Measurements from ENCODE around the gene RABGAP1L. TPM values are rescaled to one million over a fixed set of nuclear protein-coding genes. Genes with fewer than 3 reads are reported as not detected.

RABGAP1L gene
- total RNA-seq, 1 experiment from 2014 or later: 29.3 TPM

- Histone ChIP-seq H3K4me3 (replicated peaks in 1 of 2; ENCODE audit: low read depth in 1 of 2, low read length in 2 of 2) (no peak overlapping the region), H3K27me3 (ENCODE audit: insufficient read depth, low read length) (no peaks in the 10 kb centered on the region), H3K9me3 (ENCODE audit: control insufficient read depth in 1 of 2, insufficient read depth in 1 of 2, low read depth in 1 of 2, low read length in 2 of 2) (no peaks in the 10 kb centered on the region), H2AFZ (ENCODE audit: low read depth, low read length, poor library complexity, severe bottlenecking) (peak overlapping the region; percentile 86), H3K4me2 (ENCODE audit: low read length) (no peak overlapping the region), H3K79me2 (ENCODE audit: insufficient read depth, low read length) (no peaks in the 10 kb centered on the region), H3K9me2 (ENCODE audit: insufficient read depth) (no peaks in the 10 kb centered on the region), H3K36me3 (ENCODE audit: control insufficient read depth in 1 of 2, insufficient read depth in 2 of 2, low read length in 2 of 2) (no peaks in the 10 kb centered on the region), H3K9ac (ENCODE audit: low read length) (no peak overlapping the region), H3K4me1 (ENCODE audit: control insufficient read depth in 1 of 2, insufficient read depth in 2 of 2, low read length in 2 of 2) (peaks cover 8 to 15% of the 10 kb centered on the region in 2 experiments), H3K27ac (ENCODE audit: low read depth, low read length) (no peak overlapping the region), H4K20me1 (ENCODE audit: insufficient read depth) (no peaks in the 10 kb centered on the region)
- BruUV-seq (replicated peaks): no TSS peak
- TF ChIP-seq TCF7L2 (IDR thresholded peaks at IDR 0.05; ENCODE audit: borderline replicate concordance, extremely low read depth, insufficient read depth, insufficient read length) (no peak), ZBTB33 (IDR thresholded peaks at IDR 0.05; ENCODE audit: extremely low read depth, insufficient replicate concordance, low read length) (no peak)
- ChIA-PET CTCF (no interaction called here), POLR2A (no interaction called here), RAD21 (ENCODE audit: low non-redundant PET in 1 of 2, low total read pairs in 2 of 2, uncharacterized antibody in 2 of 2, unreplicated experiment in 2 of 2) (interaction anchor here in 1 of 2 experiments (0.7 kb wide), 1 partner anchor 199 kb away, joined by 6 read pairs; no protein-coding TSS in a partner anchor)
- ATAC-seq (0 out of 2 replicates have a peak, but pooled peaks have one; percentile 40), DNase-seq (ENCODE audit: low read depth, low spot score) (no peak)
- intact Hi-C loops (cut with micrococcal nuclease): no loop called here
Observed at GRCh38 chr1:174153085-174153824, 6.1 kb upstream of the RABGAP1L start.

- intact Hi-C loops (cut with micrococcal nuclease): no loop called here
- no peak for TF ChIP-seq EGR1 (IDR thresholded peaks at IDR 0.05; ENCODE audit: low read depth)
- TF ChIP-seq ATF3 (IDR thresholded peaks at IDR 0.05): no peak
- no peak for TF ChIP-seq ZBTB33 (IDR thresholded peaks at IDR 0.05; ENCODE audit: extremely low read depth, insufficient replicate concordance, low read length)
- no peak for TF ChIP-seq POLR2AphosphoS5 (IDR thresholded peaks at IDR 0.05; ENCODE audit: low read depth, low read length)
- no peak for TF ChIP-seq ELF1 (IDR thresholded peaks at IDR 0.05; ENCODE audit: borderline replicate concordance, low read depth)
- no peak for TF ChIP-seq JUND (IDR thresholded peaks at IDR 0.05)
- TF ChIP-seq POLR2A (IDR thresholded peaks at IDR 0.05; ENCODE audit: borderline replicate concordance, extremely low read depth, insufficient read depth, insufficient read length): no peak
- no peak for TF ChIP-seq MAX (IDR thresholded peaks at IDR 0.05)
- TF ChIP-seq RAD21 (IDR thresholded peaks at IDR 0.05; ENCODE audit: low read depth): no peak
- TF ChIP-seq EZH2phosphoT487 (IDR thresholded peaks at IDR 0.05; ENCODE audit: borderline replicate concordance): no peak
- no peak for TF ChIP-seq SIN3A (IDR thresholded peaks at IDR 0.05; ENCODE audit: low read depth)
- no peak for TF ChIP-seq SP1 (IDR thresholded peaks at IDR 0.05; ENCODE audit: low read depth)
- no peak for TF ChIP-seq TCF7L2 (IDR thresholded peaks at IDR 0.05; ENCODE audit: borderline replicate concordance, extremely low read depth, insufficient read depth, insufficient read length)
- TF ChIP-seq ZFX (IDR thresholded peaks at IDR 0.05): no peak
- TF ChIP-seq FOSL1 (IDR thresholded peaks at IDR 0.05; ENCODE audit: low read depth): no peak
- no peak for TF ChIP-seq EZH2 (IDR thresholded peaks at IDR 0.05)
- no peak for TF ChIP-seq SRF (IDR thresholded peaks at IDR 0.05; ENCODE audit: low read depth)
Observed at GRCh38 chr1:174153825-174154107, 5.6 kb upstream of the RABGAP1L start.

More at GRCh38 chr1:174153825-174154107, 5.6 kb upstream of the RABGAP1L start:
- H3K27me3 ChIP-seq (ENCODE audit: insufficient read depth, low read length): no peaks in the 10 kb centered on the region
- CTCF ChIA-PET: no interaction called here
- H3K9me2 ChIP-seq (ENCODE audit: insufficient read depth): no peaks in the 10 kb centered on the region
- RAD21 ChIA-PET (ENCODE audit: low non-redundant PET in 1 of 2, low total read pairs in 2 of 2, uncharacterized antibody in 2 of 2, unreplicated experiment in 2 of 2): no interaction called here
- no peak overlapping the region for H3K4me3 ChIP-seq (replicated peaks in 1 of 2; ENCODE audit: low read depth in 1 of 2, low read length in 2 of 2)
- POLR2A ChIA-PET: interaction anchor here (1.0 kb wide), 1 partner anchor 39 kb away, joined by 3 read pairs; no protein-coding TSS in a partner anchor
- H3K79me2 ChIP-seq (ENCODE audit: insufficient read depth, low read length): no peaks in the 10 kb centered on the region
- no peaks in the 10 kb centered on the region for H4K20me1 ChIP-seq (ENCODE audit: insufficient read depth)
- no peaks in the 10 kb centered on the region for H3K9me3 ChIP-seq (ENCODE audit: control insufficient read depth in 1 of 2, insufficient read depth in 1 of 2, low read depth in 1 of 2, low read length in 2 of 2)
- no peak overlapping the region for H3K27ac ChIP-seq (ENCODE audit: low read depth, low read length)
- no peak overlapping the region for H2AFZ ChIP-seq (ENCODE audit: low read depth, low read length, poor library complexity, severe bottlenecking)
- no peaks in the 10 kb centered on the region for H3K36me3 ChIP-seq (ENCODE audit: control insufficient read depth in 1 of 2, insufficient read depth in 2 of 2, low read length in 2 of 2)
- DNase-seq (ENCODE audit: low read depth, low spot score) (no peak), ATAC-seq (no peak)
- peaks cover 13 to 20% of the 10 kb centered on the region in 2 experiments for H3K4me1 ChIP-seq (ENCODE audit: control insufficient read depth in 1 of 2, insufficient read depth in 2 of 2, low read length in 2 of 2)
- no peak overlapping the region for H3K4me2 ChIP-seq (ENCODE audit: low read length)
- BruUV-seq (replicated peaks): no TSS peak
- H3K9ac ChIP-seq (ENCODE audit: low read length): no peak overlapping the region

All from HCT116 (cell line).